ENCODE results near the gene CARMIL1. TPM values are rescaled to one million over a fixed set of nuclear protein-coding genes. Genes with fewer than 3 reads are reported as not detected.

The CARMIL1 gene
- total and polyA plus RNA-seq, 10 of the 15 experiments (the other 5 are each of a cell fraction or from before 2014, with no cell fraction given) = 6.4 to 18.1 (median 10.3) TPM

- TF ChIP-seq CEBPZ (IDR thresholded peaks at IDR 0.05; ENCODE audit: low read depth, low read length) (no peak), RB1 (IDR thresholded peaks at IDR 0.05; ENCODE audit: borderline replicate concordance) (no peak), RFX5 (IDR thresholded peaks at IDR 0.05; ENCODE audit: low read depth, low read length) (no peak), ELK1 (IDR thresholded peaks at IDR 0.05; ENCODE audit: low read depth, low read length) (no peak), HDGF (IDR thresholded peaks at IDR 0.05) (no peak)
Measured at GRCh38 chr6:25232479-25232878, 46.7 kb upstream of the CARMIL1 start (continued).

GRCh38 chr6:25233226-25233625 is 45.9 kb upstream of the CARMIL1 start:
- Histone ChIP-seq H3K4me2 (ENCODE audit: control insufficient read depth, insufficient read depth) (no peak overlapping the region), H3K9me3 (replicated peaks; ENCODE audit: control insufficient read depth, insufficient read depth, low read length) (no peaks in the 10 kb centered on the region), H3K4me3 (no peak overlapping the region), H3K27ac (ENCODE audit: control insufficient read depth, insufficient read depth) (no peak overlapping the region), H3K9ac (ENCODE audit: control insufficient read depth, insufficient read depth, low read length) (no peak overlapping the region), H3K36me3 (ENCODE audit: control insufficient read depth in 2 of 2, insufficient read depth in 2 of 2, low read length in 1 of 2) (no peaks in the 10 kb centered on the region), H3K4me1 (ENCODE audit: control insufficient read depth, insufficient read depth, low read length) (no peaks in the 10 kb centered on the region), H4K20me1 (ENCODE audit: control insufficient read depth, insufficient read depth) (no peaks in the 10 kb centered on the region), H2AFZ (ENCODE audit: control insufficient read depth, low read depth, low read length) (no peak overlapping the region), H3K27me3 (replicated peaks in 1 of 2; ENCODE audit: control insufficient read depth in 2 of 2, insufficient read depth in 2 of 2, low read length in 1 of 2) (peaks cover 0 to 6% of the 10 kb centered on the region in 2 experiments; a peak in 2 of 4 replicates), H3K79me2 (ENCODE audit: control insufficient read depth, insufficient read depth, low read length) (no peaks in the 10 kb centered on the region)
- in situ Hi-C loops (cut with MboI) = no loop called here
- no TSS peak for BruUV-seq (replicated peaks)
- TF ChIP-seq HSF1 (IDR thresholded peaks at IDR 0.05; ENCODE audit: low read depth, low read length) = no peak
- no peak for TF ChIP-seq TBL1XR1 (IDR thresholded peaks at IDR 0.05; ENCODE audit: low read depth, low read length)
- ChIA-PET POLR2A (no interaction called here), RAD21 (ENCODE audit: unreplicated experiment) (interaction anchor here (1.0 kb wide), 1 partner anchor 32 kb away, joined by 3 read pairs; no protein-coding TSS in a partner anchor), CTCF (interaction anchor here (0.9 to 2.6 kb wide), 3 partner anchors 10 to 486 kb away, joined by 3 to 16 read pairs (median 5); no protein-coding TSS in a partner anchor), SMC1A (ENCODE audit: uncharacterized antibody, unreplicated experiment) (interaction anchor here (0.8 to 1.3 kb wide), 2 partner anchors 10 to 287 kb away, joined by 3 read pairs; no protein-coding TSS in a partner anchor)
- DNase-seq (ENCODE audit: low read depth, low spot score) (no peak), FAIRE-seq (no peak), ATAC-seq (no peak)
- WGBS (ENCODE audit: insufficient coverage, insufficient replicate concordance, low lambda C conversion rate, missing lambda C conversion rate) = 0% methylated on average over 1 of the region's 1 CpG
- intact Hi-C loops (cut with micrococcal nuclease; ENCODE audit: unreplicated experiment) = no loop called here
